Body of pancreas (tissue), 4 donors: ENCODE measurements around the gene KCNQ4. TPM values are rescaled to one million over a fixed set of nuclear protein-coding genes. Genes with fewer than 3 reads are reported as not detected.

ENCODE experiments used
- ATAC-seq: fragments of 150-250 bp; one replicate; pipeline ENCODE4 v1.9.1; 2016
- DNase-seq, 4 donors: peaks; one replicate each; pipeline ENCODE4 v3.0.0-alpha.2; 2019
- H3K27ac ChIP-seq, 4 donors: fragments of 200-600 bp; sonication (generic); 1 replicate in 3 of 4; 2 replicates in 1 of 4; pipeline versions ENCODE4 v1.5.1 to v1.6.1; 2016 to 2019; ENCODE audit warnings: mild to moderate bottlenecking in 1 of 4, mixed read lengths in 1 of 4, moderate library complexity in 1 of 4
- H3K27me3 ChIP-seq, 2 donors: fragments of 200-600 bp; sonication (generic); one replicate each; pipeline ENCODE4 v1.6.0; 2016; ENCODE audit warnings: mild to moderate bottlenecking in 1 of 2
- H3K36me3 ChIP-seq, 2 donors: fragments of 200-600 bp; sonication (generic); replicated peaks in 1 of 2; 2 replicates each; pipeline ENCODE4 v1.5.1; 2016; ENCODE audit warnings: low read depth in 2 of 2; ENCODE audit not compliant: insufficient read depth in 1 of 2
- H3K4me1 ChIP-seq: fragments of 200-600 bp; sonication (generic); one replicate; pipeline ENCODE4 v1.6.0; 2016
- H3K4me3 ChIP-seq, 2 donors: fragments of 200-600 bp; sonication (generic); 1 replicate in 1 of 2; 2 replicates in 1 of 2; pipeline ENCODE4 v1.5.1; 2016 to 2019
- H3K9me3 ChIP-seq, 3 donors: fragments of 200-600 bp; sonication (generic); 1 replicate in 2 of 3; 2 replicates in 1 of 3; pipeline ENCODE4 v1.5.1; 2016
- POLR2A ChIP-seq, 3 donors: fragments of 450-650 bp; IDR thresholded peaks; one replicate each; pipeline ENCODE4 v1.6.1; 2016; ENCODE audit warnings: antibody characterized with exemption in 3 of 3, mild to moderate bottlenecking in 2 of 3
- WGBS, 2 donors: methylation state at CpG; one replicate each; pipeline ENCODE4 v1.1.5; 2017; 5-methylcytosine and 5-hydroxymethylcytosine counted together
- intact Hi-C: fragments of 100-400 bp; cut with DNase I; formaldehyde crosslinking; loops from one replicate; pipeline ENCODE4 v1.15.1; 2023
- total RNA-seq, 2 donors: library from RNA; depleted of rRNA; stranded (reverse); fragments of >200 nt; gene quantifications; one replicate each; pipeline ENCODE4 v1.1.0, GENCODE V29; 2016
- TF ChIP-seq, protein P1 (sequence below), 7 experiments: fragments of 450-650 bp in 4 of 7; fragments of 200-600 bp in 3 of 7; sonication (generic) in 3 of 7; IDR thresholded peaks; one replicate each; pipeline ENCODE4 v1.5.1; 2016 to 2019; ENCODE audit warnings: antibody characterized with exemption in 7 of 7

Gene KCNQ4
- total RNA-seq, 2 donors from 2014 or later = 1.8 to 4.0 TPM

DNA sequence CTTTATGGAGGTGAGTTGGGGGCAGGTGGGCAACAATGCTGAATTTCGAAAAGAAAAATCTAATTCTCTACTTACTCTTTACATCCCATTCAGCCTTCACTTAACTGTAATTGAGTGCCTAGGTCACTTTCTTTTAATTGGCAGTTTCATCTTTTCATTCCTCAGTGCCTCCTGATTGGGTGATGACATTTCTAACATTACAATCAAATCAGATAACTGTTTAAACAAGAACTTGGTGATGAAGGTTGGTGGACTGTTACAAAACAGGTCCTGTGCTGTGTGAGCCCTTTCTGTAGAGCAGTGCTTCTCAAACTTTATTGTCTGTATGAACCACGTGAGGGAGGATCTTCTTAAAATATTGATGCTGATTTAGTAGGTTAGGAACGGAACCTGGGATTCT, 40.1 kb upstream of the KCNQ4 start:
- Histone ChIP-seq H3K9me3 (no peaks in the 10 kb centered on the region), H3K27ac (no peak overlapping the region), H3K36me3 (peaks cover 0 to 9% of the 10 kb centered on the region in 2 donors), H3K4me3 (no peak overlapping the region), H3K4me1 (peaks cover 4% of the 10 kb centered on the region), H3K27me3 (no peaks in the 10 kb centered on the region)
- TF ChIP-seq, protein P1, sequence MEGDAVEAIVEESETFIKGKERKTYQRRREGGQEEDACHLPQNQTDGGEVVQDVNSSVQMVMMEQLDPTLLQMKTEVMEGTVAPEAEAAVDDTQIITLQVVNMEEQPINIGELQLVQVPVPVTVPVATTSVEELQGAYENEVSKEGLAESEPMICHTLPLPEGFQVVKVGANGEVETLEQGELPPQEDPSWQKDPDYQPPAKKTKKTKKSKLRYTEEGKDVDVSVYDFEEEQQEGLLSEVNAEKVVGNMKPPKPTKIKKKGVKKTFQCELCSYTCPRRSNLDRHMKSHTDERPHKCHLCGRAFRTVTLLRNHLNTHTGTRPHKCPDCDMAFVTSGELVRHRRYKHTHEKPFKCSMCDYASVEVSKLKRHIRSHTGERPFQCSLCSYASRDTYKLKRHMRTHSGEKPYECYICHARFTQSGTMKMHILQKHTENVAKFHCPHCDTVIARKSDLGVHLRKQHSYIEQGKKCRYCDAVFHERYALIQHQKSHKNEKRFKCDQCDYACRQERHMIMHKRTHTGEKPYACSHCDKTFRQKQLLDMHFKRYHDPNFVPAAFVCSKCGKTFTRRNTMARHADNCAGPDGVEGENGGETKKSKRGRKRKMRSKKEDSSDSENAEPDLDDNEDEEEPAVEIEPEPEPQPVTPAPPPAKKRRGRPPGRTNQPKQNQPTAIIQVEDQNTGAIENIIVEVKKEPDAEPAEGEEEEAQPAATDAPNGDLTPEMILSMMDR (IDR thresholded peaks at IDR 0.05) = no peak
- TF ChIP-seq POLR2A (IDR thresholded peaks at IDR 0.05) = no peak
- WGBS, 2 donors = 88 to 93% methylated on average over 3 of the region's 3 CpGs
- ATAC-seq (no peak), DNase-seq (no peak)
- intact Hi-C loops = no loop called here

DNA sequence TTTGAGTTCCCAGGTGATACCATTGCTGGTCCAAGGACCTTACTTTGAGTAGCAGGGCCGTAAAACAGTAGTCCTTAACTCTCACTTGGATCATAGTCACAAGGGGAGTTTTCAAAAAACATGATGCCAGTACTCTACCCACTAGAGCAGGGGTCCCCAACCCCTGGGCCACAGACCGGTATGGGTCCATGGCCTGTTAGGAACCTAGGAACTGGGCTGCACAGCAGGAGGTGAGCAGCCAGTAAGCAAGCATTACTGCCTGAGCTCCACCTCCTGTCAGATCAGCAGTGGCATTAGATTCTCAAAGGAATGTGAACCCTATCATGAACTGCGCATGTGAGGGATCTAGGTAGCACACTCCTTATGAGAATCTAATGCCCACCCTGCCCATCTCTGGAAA, 39.7 kb upstream of the KCNQ4 start:
- DNase-seq = no peak
- Histone ChIP-seq H3K4me3 (no peak overlapping the region), H3K27ac (no peak overlapping the region), H3K4me1 (peaks cover 4% of the 10 kb centered on the region), H3K27me3 (no peaks in the 10 kb centered on the region), H3K9me3 (no peaks in the 10 kb centered on the region), H3K36me3 (peaks cover 0 to 10% of the 10 kb centered on the region in 2 donors)
- TF ChIP-seq POLR2A (IDR thresholded peaks at IDR 0.05) = no peak
- TF ChIP-seq, protein P1 (IDR thresholded peaks at IDR 0.05) = no peak
- no peak for ATAC-seq
- intact Hi-C loops = no loop called here
- WGBS, 2 donors = 86 to 93% methylated on average over 3 of the region's 3 CpGs

DNA sequence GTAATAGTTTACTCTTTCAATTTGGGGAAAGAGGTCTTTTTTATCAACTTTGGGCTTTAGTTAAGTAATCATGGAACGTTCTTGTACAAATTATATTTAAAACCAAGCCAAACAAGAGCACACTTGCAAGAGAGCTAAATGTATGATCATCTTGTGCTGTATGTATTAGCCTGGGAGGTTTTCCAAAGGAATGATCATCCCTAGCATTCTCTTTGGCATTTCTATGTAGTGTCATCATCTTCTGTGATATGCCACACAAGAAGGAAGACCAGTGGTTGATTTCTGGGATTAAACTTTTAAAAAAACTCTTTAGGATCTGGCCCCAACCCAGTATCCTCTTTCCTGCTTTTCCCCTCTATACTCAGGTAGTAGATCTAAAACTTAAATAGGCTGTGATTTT, 38.4 kb upstream of the KCNQ4 start:
- DNase-seq (no peak), ATAC-seq (no peak)
- 25 to 33% methylated on average over 1 of the region's 1 CpG for WGBS, 2 donors
- Histone ChIP-seq H3K27me3 (no peaks in the 10 kb centered on the region), H3K9me3 (no peaks in the 10 kb centered on the region), H3K4me3 (no peak overlapping the region), H3K4me1 (peaks cover 13% of the 10 kb centered on the region), H3K27ac (no peak overlapping the region), H3K36me3 (peaks cover 0 to 10% of the 10 kb centered on the region in 2 donors)
- intact Hi-C loops = no loop called here
- TF ChIP-seq POLR2A (IDR thresholded peaks at IDR 0.05) = no peak
- TF ChIP-seq, protein P1 (IDR thresholded peaks at IDR 0.05) = no peak

DNA sequence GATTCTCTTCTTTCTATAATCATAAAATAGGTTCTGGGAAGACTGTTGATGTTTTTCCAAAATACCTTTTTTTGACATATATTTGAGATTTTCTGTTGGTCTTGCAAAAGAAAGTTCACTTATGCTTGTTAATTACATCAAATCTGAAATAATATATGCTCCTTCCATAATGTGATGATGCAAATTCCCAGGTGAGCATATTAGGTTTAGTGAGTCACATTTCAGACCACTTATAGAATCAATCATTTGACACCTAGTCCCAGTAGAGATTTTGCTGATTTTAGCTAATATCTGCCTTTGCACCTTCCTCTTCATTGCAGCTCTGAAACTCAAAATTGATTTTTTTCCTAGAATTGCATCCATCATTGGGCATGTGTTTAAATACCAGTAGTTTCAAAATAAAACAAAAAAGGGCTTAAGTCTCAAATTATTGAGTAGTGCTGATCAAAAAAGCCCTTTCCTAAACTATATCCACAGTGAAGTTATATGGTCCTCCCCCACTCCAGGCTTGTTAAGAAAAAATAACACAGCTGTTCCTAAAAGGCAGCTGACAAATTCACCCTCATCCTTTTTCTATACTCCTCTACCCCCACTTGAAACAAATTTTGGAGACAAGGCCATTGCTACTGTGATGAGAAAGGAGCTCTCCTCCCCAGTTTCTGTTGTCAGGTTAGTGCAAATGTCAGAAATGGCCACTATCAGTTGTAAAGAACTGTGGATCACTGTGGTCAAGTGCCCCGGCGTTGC, 37.1 kb upstream of the KCNQ4 start:
- intact Hi-C loops = no loop called here
- Histone ChIP-seq H3K27ac (no peak overlapping the region), H3K4me3 (no peak overlapping the region), H3K4me1 (peaks cover 16% of the 10 kb centered on the region), H3K9me3 (no peaks in the 10 kb centered on the region), H3K27me3 (no peaks in the 10 kb centered on the region), H3K36me3 (peaks cover 0 to 10% of the 10 kb centered on the region in 2 donors)
- 95 to 100% methylated on average over 2 of the region's 2 CpGs for whole genome bisulfite sequencing, 2 donors
- DNase-seq (no peak), ATAC-seq (no peak)
- TF ChIP-seq, protein P1 (IDR thresholded peaks at IDR 0.05) = no peak
- no peak for TF ChIP-seq POLR2A (IDR thresholded peaks at IDR 0.05)
